Iris pigment epithelial cell (primary cell): Measurements from ENCODE around the gene SP6.
A peak's percentile ranks its signal among the peaks of the same experiment; 100 is the strongest.

Source experiments
- DNase-seq: peaks from one replicate; pipeline ENCODE4 v3.0.0-alpha.2; 2011; ENCODE audit warnings: low read depth

Gene SP6

DNA sequence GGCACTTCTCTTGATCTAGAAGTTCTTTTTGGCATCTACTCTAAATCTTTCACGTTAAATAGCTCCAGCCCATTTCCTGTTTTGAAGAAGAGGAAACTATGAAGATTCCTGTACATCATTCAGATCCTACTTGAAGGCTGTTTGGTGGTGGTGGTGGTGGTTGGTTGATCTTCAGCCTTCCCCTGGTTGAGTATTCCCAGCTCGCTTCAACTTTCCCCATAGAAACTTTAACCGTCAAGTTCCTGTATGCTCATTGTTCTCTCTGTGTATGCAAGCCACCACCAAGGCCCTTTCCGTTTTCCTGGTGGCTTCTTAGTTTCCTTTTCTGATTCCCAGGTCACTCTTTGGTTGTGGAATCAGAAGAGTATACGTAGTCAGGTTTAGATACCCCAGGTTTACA is 16.2 kb downstream of the SP6 start:
- DNase-seq, result no peak

DNA sequence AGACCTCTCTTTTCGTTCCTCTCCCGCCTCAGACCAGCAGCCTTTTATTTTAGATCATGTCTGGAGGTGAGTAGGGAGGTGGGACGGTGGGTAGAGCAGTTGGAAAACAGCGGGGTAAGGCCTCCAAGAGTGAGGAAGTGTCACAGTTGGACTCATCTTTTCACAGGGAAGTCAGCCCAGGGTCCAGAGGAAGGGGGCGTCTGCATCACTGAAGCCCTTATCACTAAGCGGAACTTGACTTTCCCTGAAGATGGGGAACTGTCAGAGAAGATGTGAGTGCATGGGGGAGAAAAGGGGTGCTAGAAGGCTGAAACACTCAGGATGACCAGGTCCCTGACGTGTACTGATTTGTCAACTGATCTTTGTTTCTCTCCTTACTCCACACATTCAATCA is 19.0 kb downstream of the SP6 start:
- DNase-seq, result no peak

DNA sequence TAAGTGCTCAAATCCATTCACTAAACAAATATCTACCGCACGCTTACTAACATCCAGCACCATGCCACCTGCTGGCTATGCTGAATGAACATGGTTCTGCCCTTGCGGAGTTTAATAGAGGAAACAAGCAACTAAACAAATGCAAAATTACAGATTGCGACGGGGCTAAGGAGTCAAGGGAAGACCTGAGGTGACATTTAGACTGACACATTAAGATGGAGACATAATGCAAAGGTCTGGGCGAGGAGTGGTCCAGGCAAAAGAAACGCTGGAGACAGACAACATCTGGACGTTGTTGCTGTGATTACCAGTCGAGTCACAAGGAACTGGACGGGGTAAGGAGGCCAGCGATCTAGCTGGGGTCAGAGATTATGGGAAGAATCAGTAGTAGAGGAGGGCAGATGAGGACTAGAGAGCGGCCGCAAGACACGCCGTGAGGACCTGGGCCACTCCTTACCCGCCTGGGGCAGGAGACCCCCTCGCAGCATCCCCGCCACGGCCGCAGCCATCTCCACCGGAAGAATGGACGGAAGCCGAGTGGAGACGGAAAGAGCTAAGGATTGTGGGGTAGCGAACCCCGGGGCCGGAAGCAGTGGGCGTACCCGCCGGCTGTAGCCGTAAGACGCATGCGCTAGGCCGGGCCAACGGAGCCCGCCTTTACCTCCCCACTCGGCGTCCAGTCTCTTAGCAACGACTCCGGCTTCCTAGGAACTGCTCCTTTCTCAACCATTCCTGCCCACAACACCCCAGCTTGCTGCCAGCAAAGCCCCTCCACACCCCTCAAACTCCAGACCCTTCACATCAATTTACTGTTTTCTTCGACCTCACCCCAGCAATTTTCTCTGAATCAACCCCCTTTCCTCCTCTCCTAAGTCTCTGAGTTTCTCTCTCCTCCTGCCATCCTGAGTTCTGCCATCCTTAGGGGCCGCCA is 19.7 kb downstream of the SP6 start, which contains the start of the genes LRRC46 and MRPL10:
LRRC46 (plus strand) TSS at position 668 of the 931 bp plus-strand sequence. CDS start 320 bp downstream, outside the sequence.
MRPL10 (minus strand) TSS at position 539 of the 931 bp plus-strand sequence; CDS start at position 509, 30 bp downstream.
- peak; percentile 92 for DNase-seq

DNA sequence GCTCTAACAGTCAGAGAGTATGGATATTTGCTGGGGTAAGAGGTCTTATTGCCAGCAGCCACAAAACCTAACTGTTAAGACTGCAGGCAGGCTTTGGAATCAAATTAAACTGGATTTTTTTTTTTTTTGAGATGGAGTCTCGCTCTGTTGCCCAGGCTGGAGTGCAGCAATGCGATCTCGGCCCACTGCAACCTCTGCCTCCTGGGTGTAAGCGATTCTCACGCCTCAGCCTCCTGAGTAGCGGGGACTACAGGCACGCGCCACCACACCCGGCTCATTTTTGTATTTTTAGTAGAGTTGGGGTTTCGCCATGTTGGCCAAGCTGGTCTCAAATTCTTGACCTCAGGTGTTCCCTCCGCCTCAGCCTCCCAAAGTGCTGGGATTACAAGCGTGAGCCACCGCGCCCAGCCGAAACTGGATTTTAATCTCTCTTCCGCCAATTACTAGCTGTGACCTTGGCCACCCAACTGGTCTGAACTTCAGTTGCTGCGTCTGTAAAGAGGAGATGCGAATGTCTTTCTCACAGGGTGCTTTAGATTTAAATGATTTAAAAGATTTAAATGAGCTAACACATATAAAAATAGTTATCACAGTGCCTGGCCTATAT is 20.5 kb downstream of the SP6 start:
- no peak for DNase-seq

DNA sequence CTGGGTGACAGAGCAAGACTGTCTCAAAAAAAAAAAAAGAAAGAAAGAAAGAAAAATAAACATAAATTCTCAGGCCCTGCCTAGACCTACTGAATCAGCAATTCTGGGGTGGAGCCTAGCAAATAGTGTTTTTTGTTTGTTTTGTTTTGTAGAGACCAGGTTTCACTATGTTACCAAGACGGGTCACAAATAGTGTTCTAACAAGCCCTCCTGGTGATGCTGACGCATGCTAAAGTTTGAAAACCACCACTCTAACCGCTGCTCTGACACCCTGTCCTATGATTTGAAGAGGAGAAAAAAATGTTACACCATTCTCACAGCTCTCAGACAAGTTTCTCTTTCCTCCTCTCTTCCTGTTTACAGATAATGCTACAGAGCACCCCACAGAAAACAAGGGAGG is 21.1 kb downstream of the SP6 start:
- DNase-seq, result no peak

DNA sequence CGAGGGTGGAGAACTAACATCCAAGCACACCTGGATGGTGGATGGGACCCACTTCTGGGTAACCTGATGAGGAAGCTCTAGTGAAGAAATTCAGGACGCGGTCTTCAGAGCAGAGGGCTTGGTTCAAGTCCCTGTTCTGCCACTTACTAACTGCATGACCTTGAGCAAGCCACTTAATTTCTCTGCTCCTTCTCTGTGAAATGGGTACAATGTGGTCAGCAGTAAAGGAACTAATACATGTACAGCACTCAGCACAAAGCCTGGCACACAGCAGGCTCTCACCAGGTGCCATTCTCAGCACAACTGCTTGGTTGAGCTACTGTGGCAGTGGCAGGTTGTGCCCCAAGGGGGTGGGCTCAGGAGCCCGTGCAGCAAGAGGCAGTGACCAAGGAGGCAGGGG is 27.4 kb downstream of the SP6 start:
- DNase-seq, result no peak

DNA sequence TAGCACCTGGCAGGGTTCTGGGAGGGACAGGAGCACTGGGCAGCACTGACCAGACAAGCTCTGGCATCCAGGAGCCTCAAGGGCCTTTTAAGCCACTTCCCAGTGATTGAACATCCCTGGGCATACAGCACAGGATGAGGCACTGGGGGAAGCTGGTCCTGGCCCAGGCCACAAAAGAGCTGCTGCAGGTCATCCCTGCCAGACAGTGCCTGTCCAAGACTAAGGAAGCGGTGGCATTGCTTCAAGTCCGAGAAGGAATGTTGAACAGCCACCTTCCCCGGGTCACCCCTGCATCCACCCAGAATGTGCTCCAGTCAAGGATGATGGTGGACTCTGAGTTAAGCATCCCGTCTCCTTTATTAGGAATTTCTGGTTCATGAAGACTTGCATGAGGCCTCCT is 28.2 kb downstream of the SP6 start:
- no peak for DNase-seq

DNA sequence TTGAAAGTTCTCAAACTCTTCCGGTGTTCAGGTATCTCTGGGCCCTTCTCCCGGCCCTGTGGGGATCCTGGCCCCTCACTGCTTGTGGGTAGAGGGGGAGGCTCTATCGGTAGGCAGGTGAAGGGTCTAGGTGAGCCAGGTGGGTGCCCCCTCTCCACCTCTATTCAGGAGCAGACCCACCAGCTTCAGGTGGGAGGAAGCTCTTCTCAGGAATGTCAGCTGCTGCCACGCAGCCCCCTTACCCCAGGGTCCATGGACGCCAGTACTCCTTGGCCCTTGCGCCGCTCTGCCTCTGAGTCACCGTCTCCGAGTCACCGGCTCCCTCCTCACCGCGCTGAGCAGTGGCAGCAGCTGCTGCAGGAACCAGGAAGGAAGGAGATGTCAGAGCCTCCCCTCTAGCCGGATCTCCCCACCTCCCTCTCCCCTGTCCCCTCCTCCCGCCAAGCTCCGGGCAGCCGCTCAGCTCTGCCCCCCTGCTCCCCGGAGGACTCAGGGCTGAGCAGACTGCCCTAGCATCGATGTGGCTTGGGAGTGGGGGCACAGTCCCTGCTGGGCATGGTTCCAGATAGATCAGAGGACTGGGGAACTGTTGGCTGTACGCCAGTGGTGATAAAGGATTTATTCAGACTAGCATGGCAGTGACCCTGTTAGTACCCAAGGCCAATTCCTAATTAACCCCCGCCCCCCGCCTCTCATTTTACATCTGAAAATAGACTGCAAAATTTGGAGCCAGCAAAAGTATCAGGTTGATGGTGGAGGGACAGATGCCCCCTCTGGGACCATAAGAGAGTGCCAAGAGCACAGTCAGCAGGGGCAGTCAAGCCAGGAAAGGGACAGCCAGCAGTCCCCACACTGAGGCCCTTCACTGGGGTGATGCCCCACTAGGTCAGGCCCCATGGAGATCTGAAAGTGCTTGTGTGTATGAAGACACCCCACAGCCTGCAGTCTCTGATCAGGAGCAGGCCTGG is 29.3 kb downstream of the SP6 start, which contains the start of gene OSBPL7:
OSBPL7 (minus strand) TSS at position 371 of the 968 bp plus-strand sequence. CDS start 1,516 bp downstream, outside the sequence.
- DNase-seq, result peak; percentile 76

DNA sequence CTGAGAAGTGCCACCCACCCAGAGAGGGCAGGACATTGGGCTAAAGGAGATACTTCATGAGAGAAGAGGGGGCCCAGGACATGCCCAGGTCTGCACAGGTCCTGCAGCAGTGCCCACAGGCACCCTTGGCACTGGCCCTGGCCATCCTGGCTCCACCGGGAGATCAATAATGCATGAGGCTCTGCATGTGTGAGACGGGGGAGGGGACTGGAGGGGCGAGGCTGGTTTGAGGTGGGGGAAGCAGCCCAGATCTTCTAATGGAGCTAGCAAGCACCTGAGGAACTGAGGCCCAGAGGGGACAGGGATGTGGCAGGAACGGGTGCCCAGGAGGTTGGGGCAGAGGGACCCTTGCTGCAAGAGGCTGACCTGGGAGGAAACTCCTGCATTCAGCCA is 29.9 kb downstream of the SP6 start:
- DNase-seq, result no peak

DNA sequence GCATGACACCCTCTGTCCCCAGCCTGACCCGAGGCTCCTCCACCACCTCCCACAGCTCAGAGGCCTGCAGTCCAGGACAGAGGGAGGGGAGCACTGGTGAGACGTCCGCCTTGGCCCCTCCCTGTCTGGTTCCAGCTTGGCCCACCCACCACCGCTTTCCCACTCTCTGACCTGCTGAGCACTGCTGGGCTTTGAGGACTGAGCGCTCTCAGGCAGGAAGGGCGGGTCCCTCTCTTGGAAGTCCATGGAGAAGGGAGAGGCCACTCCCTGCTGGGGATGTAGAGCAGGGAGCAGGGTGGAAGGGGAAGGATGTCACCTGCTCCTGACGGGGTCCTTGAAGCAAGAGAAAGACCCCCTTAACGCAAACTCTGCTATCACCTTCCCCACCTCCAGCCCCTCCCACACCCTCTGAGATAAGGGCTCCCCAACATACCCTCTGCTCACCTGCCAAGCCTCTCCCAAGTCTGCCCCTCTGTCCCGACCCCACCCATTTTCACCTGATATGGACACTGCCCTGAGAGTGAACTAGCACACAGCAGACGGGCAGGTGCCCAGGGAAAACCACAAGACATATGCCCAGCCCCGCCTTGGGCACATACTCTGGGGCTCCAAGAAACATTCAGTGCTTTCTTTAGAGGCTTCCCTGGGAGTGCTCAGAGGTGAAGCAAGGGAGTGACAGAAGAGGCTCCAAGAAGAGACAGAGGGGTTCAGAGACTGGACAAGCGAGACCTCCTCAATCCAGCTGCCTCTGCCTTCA is 30.8 kb downstream of the SP6 start:
- no peak for DNase-seq

DNA sequence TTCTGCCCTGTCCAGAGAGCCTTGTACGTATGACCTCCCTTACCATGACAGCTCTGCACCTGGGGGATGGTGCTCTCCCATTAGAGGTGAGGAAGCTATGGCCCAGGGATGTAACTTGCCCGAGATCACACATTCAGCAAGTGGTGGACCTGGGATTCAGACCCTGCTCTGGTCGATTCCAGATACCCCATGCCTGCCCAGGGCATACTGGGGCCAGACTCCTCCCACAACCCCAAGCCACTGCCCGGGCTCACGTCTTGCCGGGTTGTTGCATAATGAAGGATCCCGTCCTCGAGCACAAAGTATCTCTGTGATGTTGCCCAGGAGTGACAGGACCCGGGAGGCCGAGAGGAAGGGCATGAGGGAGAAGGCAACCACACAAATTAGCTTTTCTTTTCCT is 31.5 kb downstream of the SP6 start:
- DNase-seq, result no peak

DNA sequence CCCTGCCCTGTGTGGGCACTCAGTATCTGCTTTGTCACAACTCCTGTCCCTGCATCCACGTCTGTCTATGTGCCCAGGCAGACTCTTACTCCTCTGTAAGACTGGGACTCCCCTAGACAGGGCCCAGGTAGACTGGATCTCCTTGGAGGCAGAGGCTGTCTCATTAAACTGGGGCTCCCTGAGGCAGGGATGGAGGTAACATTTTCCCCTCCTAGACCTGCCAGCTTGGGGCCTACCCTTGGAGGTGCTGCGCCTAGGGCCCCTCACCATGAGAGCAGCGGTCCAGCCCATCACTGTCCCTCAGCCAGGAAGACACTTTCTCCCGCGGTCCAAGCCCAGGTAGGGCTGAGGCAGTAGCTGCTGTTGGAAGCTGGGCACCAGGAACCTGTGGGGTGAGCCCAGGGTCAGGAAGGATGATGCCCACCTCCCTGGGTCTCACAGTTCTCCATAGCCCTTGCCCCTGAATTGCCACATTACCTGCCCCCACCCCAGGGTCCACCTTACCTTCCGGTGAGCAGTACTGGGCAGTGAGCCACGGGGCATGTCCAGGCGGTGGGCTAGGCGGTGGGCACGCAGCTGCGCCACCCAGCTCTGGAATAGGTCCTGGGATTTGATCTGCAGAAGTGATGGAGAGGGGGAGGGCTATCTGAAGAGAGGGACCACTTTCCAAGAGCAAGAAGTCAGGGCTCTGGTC is 32.8 kb downstream of the SP6 start:
- DNase-seq, result no peak

DNA sequence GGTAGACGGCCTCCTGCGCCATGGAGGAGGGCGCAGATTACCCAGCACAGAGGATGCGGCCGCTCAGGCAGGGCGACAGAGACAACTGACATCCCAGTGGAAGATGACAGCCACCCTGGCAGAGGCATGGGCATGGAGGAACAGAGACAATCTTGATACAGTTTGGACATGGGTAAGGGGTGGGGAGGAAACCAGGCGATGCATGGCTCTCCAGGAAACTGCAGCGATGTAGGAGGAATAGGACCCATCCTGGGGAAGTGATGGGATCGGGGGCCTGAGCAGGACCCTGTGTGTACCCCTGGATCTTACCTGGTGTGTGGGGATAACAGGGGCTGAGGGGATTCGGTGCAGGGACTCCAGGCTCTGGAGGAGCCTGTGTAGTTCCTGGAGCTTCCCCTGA is 34.0 kb downstream of the SP6 start:
- no peak for DNase-seq

DNA sequence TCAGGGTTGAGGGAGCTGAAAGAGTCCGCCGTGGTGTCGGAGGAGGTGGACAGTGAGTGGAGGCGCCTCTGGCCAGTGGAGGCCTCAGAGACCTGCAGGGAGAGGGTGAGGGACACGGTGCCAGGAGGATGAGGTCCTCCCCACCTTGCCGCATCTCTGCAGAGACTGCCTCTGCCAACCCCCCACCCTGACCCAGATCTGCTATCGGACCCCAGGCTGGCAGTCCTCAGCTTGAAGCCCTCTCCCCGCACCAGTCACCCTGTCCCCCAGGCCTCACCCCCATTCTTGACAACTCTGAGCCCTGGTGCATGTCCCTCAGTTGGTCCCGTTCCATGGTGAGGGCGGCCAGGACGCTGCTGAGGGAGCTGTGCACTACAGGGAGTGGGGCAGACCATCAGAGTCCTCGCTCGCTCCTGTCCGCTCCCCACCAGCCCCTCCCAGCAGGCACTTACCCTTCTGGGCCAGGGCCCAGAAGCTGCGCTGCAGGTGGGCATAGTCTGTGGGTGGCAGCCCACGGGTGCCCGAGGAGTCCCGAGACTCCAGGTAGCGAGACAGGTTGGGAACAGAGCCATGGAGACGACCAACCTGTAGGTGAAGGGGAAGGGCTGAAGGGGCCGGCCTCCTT is 34.7 kb downstream of the SP6 start:
- DNase-seq, result no peak

DNA sequence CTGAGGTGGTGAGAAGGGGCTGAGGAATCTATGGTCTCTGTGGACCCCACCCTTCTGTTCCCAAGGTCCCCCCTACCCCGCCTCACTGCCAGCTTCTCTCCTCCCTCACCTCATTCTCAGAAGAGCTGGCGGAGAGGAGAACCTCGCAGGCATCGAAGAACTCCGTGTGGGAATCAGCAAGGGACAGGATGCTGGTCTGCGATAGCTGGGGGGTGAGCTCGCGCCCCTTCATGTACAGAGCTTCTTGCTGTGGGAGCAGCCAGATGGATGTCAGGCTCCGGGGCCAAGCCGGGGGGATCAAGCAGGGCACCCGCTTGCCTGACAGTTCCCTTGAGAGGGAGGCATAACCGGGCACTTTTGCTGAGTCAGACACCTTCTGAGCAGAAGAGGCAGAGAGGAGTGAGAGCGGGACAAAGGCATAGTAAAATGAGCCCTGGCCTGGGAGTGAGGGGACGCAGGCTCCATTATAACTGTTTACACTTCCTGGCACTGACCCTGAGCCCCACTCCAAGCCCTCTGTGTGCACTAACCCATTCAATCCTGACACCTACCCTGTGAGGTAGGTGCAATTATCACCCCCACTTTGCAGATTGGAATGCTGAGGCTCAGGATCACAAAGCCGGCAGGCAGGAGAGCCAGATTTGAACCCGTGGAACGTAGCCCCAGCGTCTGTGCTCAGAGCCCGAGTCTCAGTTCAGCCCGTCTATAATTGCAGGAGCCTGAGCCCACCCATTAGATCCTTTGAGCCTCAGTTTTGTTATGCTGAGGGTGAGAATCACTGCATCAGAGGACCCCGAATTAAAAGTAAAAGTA is 35.7 kb downstream of the SP6 start:
- no peak for DNase-seq

DNA sequence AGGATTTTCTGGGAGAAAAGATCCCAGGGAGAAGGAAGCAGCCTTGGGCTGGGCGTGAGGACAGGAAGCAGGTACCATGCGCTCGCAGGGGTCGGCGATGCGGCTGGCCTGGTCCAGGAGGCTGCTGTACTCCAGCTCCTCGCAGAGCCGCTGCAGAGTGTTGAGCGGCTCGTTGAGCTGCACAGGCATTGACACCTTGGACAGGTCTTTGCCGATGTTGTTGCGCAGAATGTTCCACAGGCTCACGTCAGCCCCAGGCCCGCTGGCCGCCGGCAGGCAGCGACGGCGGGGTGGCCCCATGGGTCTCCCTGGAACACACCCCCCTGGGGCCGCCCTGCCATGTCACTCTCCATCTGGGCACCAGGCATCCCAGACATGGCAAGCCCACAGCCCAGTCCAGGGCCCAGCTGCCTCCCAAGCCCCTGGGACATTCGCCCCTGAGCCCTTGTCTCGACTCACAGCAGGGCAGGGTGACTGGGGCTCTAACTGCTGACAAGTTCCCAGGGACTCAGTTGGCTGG is 37.4 kb downstream of the SP6 start:
- no peak for DNase-seq

DNA sequence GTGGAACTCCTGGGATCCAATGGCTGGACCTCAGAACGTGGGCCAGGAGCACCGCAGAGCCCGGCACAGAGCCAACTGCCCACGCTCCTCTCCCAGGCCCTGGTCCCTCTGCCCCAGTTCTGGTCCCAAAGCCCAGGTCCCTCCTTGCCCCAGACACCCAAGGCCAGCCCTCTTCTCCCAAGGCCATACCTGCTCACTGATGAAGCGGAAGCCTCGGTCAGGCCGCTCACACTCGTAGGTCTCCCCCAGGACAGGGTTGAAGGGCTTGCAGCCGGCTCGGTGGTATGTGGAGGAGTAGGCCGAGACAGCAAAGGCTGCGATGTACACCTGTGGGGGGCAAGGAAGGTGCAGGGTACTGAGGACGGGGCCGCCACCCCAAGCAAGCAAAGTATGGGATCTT is 37.9 kb downstream of the SP6 start:
- DNase-seq, result no peak

DNA sequence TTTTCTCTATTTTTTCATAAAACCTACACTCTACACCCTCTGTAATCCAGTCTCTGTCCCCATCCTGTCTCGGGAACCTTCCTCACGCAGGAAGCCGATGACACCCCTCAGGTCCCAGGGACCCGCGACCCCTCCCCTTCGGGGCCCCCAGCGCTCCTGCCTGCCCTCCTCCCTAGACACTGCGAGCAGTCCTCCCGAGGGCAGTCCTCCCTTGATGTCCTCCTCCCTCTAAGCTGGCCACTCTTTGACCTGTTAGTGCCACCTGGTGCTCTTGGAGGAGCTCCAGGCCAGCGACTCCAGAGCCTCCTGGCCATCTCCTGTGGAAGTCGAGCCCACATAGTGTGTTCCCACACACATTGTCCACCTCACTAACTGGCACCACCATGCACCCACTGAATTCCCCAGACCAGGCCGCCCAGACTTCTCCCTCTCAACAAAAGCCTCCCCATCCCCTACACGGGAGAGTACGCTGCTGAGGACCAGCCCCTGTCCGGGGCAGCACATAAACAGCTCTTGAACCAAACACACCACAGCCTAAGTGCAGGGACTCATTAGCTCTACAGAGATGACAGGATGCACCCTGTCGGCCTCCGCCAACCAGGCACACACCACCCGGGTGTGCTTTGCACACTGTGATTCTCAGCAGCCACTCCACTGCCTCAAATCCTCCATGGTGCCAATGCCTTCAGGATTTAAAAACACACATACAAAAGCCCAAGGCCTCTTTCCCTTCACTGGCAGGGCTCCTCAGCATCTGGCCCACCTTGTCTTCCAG is 38.6 kb downstream of the SP6 start:
- DNase-seq, result no peak
